ENCODE data around the gene PTPN2. TPM values are rescaled to one million over a fixed set of nuclear protein-coding genes. Genes with fewer than 3 reads are reported as not detected.

PTPN2 gene
- total RNA-seq, 1 experiment from 2014 or later = 58.1 TPM

GRCh38 chr18:12811191-12811950 is 72.7 kb downstream of the PTPN2 start:
- intact Hi-C loops (cut with micrococcal nuclease; ENCODE audit: unreplicated experiment) = no loop called here
- H3K36me3 Mint-ChIP-seq (ENCODE audit: insufficient read depth, unreplicated experiment) = peaks cover 25% of the 10 kb centered on the region
- no TSS peak for BruUV-seq (replicated peaks)
- H3K4me3 Mint-ChIP-seq (ENCODE audit: low read depth, unreplicated experiment) = no peak overlapping the region
- TF ChIP-seq CTCF (IDR thresholded peaks at IDR 0.05; ENCODE audit: unreplicated experiment) = no peak
- H3K4me1 Mint-ChIP-seq (ENCODE audit: low read depth, unreplicated experiment) = no peaks in the 10 kb centered on the region
- no peak overlapping the region for H3K27ac Mint-ChIP-seq (ENCODE audit: unreplicated experiment)
- DNase-seq = no peak
- CTCF ChIA-PET = no interaction called here
- peaks cover 2% of the 10 kb centered on the region for H3K9me3 Mint-ChIP-seq (ENCODE audit: low read depth, unreplicated experiment)
- no peaks in the 10 kb centered on the region for H3K27me3 Mint-ChIP-seq (ENCODE audit: unreplicated experiment)

GRCh38 chr18:12803069-12803936 is 80.7 kb downstream of the PTPN2 start:
- CTCF ChIA-PET = no interaction called here
- DNase-seq = no peak
- TF ChIP-seq CTCF (IDR thresholded peaks at IDR 0.05; ENCODE audit: unreplicated experiment) = no peak
- H3K27me3 Mint-ChIP-seq (ENCODE audit: unreplicated experiment) = no peaks in the 10 kb centered on the region
- intact Hi-C loops (cut with micrococcal nuclease; ENCODE audit: unreplicated experiment) = no loop called here
- peaks cover 2% of the 10 kb centered on the region for H3K9me3 Mint-ChIP-seq (ENCODE audit: low read depth, unreplicated experiment)
- no peak overlapping the region for H3K27ac Mint-ChIP-seq (ENCODE audit: unreplicated experiment)
- peaks cover 11% of the 10 kb centered on the region for H3K4me1 Mint-ChIP-seq (ENCODE audit: low read depth, unreplicated experiment)
- H3K4me3 Mint-ChIP-seq (ENCODE audit: low read depth, unreplicated experiment) = no peak overlapping the region
- no TSS peak for BruUV-seq (replicated peaks)
- H3K36me3 Mint-ChIP-seq (ENCODE audit: insufficient read depth, unreplicated experiment) = peaks cover under 1% of the 10 kb centered on the region

- Mint-ChIP-seq H3K27me3 (ENCODE audit: unreplicated experiment) (no peaks in the 10 kb centered on the region), H3K27ac (ENCODE audit: unreplicated experiment) (no peak overlapping the region), H3K36me3 (ENCODE audit: insufficient read depth, unreplicated experiment) (no peaks in the 10 kb centered on the region), H3K4me1 (ENCODE audit: low read depth, unreplicated experiment) (peaks cover 11% of the 10 kb centered on the region), H3K4me3 (ENCODE audit: low read depth, unreplicated experiment) (no peak overlapping the region), H3K9me3 (ENCODE audit: low read depth, unreplicated experiment) (peaks cover 2% of the 10 kb centered on the region)
- no TSS peak for BruUV-seq (replicated peaks)
- no peak for DNase-seq
- CTCF ChIA-PET = no interaction called here
- intact Hi-C loops (cut with micrococcal nuclease; ENCODE audit: unreplicated experiment) = no loop called here
- no peak for TF ChIP-seq CTCF (IDR thresholded peaks at IDR 0.05; ENCODE audit: unreplicated experiment)
Observed at GRCh38 chr18:12802538-12802937, 81.5 kb downstream of the PTPN2 start.

- no peak for DNase-seq
- intact Hi-C loops (cut with micrococcal nuclease; ENCODE audit: unreplicated experiment) = no loop called here
- H3K27me3 Mint-ChIP-seq (ENCODE audit: unreplicated experiment) = no peaks in the 10 kb centered on the region
- H3K4me3 Mint-ChIP-seq (ENCODE audit: low read depth, unreplicated experiment) = no peak overlapping the region
- no peaks in the 10 kb centered on the region for H3K4me1 Mint-ChIP-seq (ENCODE audit: low read depth, unreplicated experiment)
- CTCF ChIA-PET = no interaction called here
- TF ChIP-seq CTCF (IDR thresholded peaks at IDR 0.05; ENCODE audit: unreplicated experiment) = no peak
- BruUV-seq (replicated peaks) = no TSS peak
- no peak overlapping the region for H3K27ac Mint-ChIP-seq (ENCODE audit: unreplicated experiment)
- no peaks in the 10 kb centered on the region for H3K9me3 Mint-ChIP-seq (ENCODE audit: low read depth, unreplicated experiment)
- peaks cover 8% of the 10 kb centered on the region for H3K36me3 Mint-ChIP-seq (ENCODE audit: insufficient read depth, unreplicated experiment)
Observed at GRCh38 chr18:12796448-12796847, 87.6 kb downstream of the PTPN2 start.
